ENCODE data around the gene NDUFV2.
"Not testable (repeated sequence)": the region's sequence is repeated elsewhere in the genome, so short reads cannot be mapped to it uniquely, and the experiment has no call there.

DNA sequence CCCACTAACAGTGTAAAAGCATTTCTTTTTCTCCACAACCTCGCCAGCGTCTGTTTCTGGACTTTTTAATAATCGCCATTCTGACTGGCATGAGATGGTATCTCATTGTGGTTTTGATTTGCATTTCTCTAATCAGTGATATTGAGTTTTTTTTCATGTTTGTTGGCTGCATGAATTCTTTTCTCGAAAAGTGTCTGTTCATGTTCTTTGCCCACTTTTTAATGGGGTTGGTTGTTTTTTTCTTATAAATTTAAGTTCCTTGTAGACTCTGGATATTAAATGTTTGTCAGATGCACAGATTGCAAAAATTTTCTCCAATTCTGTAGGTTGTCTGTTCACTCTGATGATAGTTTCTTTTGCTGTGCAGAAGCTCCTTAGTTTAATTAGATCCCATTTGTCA lies 60.2 kb downstream of the NDUFV2 start:
- TF ChIP-seq CTCF (conservative IDR thresholded peaks at IDR 0.05; ENCODE audit: low read depth, low read length); EZH2phosphoT487 (IDR thresholded peaks at IDR 0.05; ENCODE audit: borderline replicate concordance, low read length); EZH2 (IDR thresholded peaks at IDR 0.05; ENCODE audit: low read length, unreplicated experiment): not testable (repeated sequence)
